Hepatic stellate cell (primary cell): ENCODE results near the gene AIFM2.
"Not testable (repeated sequence)": the region's sequence is repeated elsewhere in the genome, so short reads cannot be mapped to it uniquely, and the experiment has no call there.

Experiments
- DNase-seq: peaks from one replicate; pipeline ENCODE4 v3.0.0; 2011; ENCODE audit warnings: low spot score

AIFM2 gene

DNA sequence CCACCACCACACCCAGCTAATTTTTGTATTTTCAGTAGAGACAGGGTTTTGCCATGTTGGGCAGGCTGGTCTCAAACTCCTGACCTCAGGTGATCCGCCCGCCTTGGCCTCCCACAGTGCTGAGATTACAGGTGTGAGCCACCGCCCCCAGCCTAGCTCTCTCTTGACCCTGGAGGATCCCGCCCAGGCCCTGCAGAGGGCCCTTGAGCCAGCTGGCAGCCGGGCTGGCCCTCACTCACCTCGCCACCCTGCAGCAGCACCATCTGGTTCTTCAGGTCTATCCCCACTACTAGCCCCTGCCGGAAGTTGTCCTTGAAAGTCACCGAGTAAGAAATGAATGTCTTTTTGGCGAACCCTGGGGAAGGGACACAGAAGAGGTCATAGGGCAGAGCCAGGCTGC, 9.5 kb downstream of the AIFM2 start:
- DNase-seq: not testable (repeated sequence)

DNA sequence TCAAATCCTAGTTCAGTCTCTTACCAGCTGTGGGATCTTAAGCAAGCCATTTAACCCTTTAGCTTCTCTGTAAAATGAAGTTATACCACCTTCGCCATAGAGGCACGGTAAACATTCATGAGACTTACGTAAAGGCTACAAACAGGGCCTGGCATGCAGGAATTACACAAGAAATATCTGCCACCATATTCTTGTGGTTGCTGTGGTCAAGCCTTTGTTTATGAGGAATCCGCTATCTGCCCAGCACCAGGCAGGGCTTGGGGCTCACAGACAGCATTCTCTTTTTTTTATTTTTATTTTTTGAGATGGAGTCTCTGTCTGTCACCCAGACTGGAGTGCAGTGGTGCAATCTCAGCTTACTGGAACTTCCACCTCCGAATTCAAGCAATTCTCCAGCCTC, 9.9 kb downstream of the AIFM2 start:
- no peak for DNase-seq

DNA sequence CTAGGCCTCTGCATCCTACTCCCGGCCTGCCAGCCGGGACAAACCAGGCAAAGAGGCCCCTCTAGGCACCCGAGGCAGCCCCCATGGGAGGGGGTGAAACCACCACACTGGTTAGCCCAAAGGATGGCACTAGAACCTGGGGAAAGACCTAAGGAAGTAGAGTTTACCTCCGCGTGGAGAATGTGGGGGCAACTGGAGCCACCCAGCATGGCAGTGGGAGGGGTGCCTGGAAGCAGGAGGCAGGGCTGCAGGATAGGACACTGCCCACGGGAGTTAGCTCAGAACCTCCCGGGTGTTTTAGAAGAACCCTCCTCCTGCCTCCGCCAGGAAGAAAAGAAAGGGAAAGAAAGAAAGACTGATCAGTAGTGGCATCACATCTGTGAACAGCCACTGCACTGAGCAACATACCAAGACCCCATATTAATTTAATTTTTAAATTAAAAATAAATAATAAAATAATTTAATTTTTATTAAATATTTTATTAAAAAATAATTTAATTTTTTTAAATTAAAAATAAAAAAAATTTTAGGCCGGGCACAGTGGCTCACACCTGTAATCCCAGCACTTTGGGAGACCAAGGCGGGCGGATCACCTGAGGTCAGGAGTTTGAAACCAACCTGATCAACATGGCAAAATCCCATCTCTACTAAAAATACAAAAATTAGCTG, 11.2 kb downstream of the AIFM2 start:
- no peak for DNase-seq

DNA sequence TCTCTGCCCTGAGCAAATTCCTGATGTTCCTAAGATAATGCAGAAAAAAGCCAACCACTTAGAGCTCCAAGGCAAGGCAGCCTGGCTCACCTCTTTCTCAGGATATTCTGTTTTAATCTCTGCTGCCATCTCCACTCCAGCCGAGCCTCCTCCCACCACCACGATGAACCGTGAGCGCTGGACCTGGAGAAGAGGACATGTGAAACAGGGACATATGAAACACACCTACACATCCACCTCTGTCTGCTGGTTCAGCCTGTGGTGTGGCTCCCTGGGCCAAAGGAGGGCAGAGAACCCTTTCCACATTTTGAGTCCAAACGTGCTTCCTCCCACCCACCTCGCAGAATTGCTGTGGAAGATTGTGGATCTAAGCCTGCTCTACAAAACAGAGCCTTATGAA, 12.2 kb downstream of the AIFM2 start:
- no peak for DNase-seq

DNA sequence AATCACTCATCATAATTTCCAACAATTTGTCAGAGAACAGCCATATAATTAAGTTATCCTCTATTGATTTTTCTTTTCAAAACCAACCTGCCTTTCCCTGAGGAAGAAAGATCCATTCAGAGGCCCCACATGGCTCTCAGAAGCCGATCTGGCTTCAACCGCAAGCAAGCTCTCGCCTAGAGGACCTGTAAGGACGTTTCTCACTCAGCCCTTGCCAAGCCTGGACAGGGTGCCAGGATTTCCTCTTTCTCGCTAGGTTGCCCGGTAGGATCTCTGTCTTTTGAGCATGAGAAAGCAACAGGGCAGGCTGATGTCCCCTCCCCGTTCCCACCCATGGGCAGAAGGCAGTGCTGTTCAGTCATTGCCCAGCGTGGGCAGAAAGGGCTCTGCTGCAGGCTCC, 13.0 kb downstream of the AIFM2 start:
- no peak for DNase-seq

GRCh38 chr10:70119197-70119596, 13.4 kb downstream of the AIFM2 start:
- no peak for DNase-seq

GRCh38 chr10:70118196-70118595, 14.4 kb downstream of the AIFM2 start:
- no peak for DNase-seq

DNA sequence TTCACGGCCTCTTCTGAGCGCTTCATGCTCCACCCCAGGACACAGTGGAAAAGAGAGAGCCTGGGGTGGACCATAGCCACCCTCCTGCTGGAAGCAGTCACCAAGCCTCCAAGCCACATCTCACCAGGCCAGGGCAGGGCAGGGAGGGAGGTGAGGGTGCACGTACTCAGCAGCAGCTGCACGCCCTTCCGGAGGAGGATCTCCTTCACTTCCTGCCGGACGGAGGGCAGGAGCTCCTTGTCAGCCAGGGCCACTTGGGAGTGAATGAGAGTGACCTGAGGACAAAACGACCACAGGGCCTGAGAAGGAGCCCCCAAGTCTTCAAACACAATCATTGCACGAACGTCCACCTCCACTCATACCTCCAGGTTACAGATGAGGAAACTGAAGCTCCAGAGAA, 15.0 kb downstream of the AIFM2 start:
- DNase-seq: no peak

DNA sequence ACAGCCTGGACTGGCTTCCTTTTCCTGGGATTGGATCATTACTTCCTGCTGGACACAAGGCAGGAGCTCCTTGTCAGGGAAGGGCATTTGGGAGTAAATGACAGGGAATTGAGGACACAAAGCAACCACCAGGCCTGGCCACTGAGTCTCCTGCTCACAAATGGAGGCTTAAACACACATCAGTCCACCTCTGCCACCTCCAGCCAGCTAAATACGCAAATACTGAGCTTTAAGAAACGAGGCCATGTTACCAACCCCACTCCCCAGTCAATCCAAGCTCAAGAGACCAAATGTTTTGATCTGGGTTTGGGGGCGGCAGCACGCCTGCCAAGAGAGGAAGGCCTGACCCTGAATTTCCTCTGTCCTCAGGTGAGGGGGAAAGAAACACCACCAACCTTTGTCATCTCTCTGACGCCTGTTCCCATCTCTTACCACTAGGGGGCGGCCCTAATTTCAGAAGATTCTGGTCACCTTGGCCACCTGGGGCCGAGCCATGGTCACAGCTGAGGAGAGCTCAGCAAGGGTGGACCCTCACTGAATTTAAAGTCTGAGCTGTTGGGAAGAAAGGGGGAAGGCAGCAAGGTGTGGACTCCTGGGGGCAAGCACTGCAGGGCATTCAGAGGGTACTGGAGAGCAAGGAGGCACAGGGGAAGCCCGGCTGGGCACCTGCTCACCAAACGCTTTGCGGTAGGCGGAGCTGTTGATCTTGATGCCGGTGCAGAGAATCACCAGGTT, 16.5 kb downstream of the AIFM2 start:
- DNase-seq: peak; percentile 52

DNA sequence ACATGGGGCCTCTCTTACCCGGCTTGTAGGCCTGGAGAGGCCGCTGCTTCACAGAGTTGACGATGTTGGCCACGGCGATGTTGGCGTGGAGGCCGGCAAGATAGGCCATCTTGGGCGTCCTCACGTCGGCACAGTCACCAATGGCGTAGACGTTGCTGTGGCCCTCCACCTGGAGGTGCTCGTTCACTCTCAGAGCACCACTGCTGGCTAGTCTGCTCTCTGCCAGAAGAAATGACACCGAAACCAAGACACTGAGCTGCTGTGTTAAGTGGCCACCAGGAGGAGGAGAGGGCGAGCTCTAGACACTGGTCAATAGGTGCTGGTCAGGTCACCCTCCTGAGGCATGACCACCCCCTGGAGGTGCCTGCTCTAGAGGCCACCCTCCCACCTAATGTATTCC, 17.7 kb downstream of the AIFM2 start:
- no peak for DNase-seq

- DNase-seq: no peak
Measured at GRCh38 chr10:70112071-70112470, 20.6 kb downstream of the AIFM2 start.

DNA sequence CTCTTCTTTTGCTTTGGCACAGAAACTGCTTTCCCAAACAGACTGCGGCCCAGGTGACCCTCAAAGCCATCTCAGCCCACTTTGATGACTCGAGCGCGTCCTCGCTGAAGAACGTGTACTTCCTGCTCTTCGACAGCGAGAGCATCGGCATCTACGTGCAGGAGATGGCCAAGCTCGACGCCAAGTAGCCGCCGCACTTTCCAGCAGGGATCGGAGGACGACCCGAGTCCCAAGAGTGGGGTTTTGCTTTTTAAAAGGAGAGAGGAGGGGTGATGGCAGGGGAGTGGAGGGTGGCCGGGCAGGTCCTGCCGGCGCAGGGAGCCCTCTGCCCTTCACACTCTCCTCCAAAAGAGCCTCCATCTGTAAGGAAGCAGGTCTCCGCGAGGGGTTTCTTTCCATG, 21.1 kb downstream of the AIFM2 start:
- DNase-seq: no peak

DNA sequence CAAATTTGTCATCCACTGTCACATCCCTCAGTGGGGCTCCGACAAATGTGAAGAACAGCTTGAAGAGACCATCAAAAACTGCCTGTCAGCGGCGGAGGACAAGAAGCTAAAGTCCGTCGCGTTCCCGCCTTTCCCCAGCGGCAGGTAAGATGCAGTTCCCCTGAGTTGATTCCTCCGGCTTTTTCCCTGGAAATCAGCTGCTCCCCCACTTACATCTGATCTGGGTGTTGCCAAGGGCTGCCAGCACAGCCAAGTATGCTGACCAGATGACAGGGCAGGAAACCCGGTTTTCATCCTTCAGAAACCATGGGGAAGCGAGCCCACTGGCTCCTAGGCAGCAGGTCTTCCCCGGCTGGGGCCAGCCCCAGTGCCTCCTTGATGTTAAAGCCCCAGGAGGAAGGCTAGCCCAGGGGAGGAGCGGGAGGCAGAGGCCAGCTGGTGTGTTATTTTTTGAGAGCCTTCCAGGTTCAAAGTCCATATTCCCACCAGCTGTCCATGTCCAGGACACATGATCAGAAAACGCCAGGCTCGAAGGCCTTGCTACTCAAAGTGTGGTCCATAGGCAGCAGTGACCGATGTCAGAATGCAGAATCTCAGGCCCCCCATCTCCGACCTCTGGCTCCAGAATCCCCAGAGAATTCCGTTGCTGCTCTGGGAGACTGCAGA, 23.4 kb downstream of the AIFM2 start:
- no peak for DNase-seq

GRCh38 chr10:70106958-70107791, 25.4 kb downstream of the AIFM2 start:
- DNase-seq: no peak

DNA sequence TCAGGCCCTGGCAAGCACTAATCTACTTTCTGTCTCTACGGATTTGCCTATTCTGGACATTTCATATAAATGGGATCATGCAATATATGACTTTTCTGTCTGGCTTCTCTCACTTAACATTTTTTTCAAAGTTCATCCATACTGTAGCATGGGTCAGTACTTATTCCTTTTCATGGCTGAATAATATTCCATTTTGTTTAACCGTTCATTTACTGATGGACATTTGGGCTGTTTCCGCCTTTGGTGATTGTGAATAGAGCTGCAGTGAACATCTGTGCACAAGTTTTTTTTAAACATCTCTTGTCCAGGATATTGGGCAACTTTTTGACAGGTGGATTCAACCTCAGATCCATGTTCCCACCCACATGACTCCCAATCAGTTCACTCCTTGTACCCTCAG, 31.0 kb downstream of the AIFM2 start:
- DNase-seq: no peak

DNA sequence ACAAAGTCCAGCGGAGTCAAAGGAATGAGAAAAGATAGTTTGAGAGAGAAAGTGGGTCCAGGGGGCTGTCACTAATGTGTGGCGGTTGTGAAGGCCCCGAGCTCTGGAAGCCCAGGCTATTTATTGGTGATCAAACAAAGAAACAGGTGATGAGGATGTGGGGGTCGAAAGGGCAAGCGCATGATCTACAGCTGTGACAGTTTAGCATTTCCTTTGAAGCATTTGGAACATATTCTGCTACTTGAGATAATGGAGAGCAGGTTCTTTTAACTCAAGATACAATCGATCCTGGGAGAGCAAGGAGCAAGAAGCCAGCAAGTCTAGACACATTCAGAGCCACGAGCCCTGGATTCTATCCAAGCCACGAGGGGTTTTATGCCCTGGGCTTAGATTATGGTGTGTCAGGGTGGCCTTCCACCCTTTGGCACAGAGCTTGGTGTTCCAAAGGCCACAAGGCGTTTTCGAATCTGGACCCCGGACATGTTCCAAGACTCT, 31.5 kb downstream of the AIFM2 start:
- not testable (repeated sequence) for DNase-seq

- DNase-seq: no peak
Measured at GRCh38 chr10:70098271-70098670, 34.4 kb downstream of the AIFM2 start.

GRCh38 chr10:70097459-70097858, 35.2 kb downstream of the AIFM2 start:
- no peak for DNase-seq

GRCh38 chr10:70096705-70097420, 35.8 kb downstream of the AIFM2 start:
- DNase-seq: no peak

DNA sequence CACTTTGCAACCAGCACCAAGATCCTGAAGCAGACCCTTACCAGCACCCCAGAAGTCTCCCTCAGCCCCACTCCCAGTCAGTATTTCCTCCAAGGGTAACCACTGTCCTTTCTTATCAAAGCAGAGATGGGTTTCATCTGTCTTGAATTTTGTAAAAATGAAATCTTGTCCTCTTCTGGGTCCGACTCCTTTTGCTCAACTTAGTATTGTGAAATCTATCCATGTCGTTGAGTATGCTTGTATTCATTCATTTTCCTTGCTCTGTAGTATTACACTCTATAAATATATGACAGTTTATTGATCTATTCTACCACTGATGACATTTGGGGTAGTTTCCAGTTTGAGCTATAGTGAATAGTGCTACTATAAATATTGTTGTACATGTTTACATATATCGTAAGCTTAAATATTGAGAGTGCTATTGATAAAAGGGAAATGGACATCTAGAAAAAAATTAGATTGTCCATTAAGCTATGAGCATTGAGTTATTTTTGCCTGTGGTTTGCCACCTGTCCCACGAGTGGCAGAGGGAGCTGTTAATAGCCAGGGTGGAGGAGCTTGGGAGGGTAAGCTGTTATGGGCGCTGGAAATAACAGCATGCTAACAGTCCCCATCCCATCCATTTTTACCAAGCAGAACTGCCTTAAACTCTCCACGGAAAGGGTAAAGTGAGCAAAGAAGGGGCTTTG, 36.5 kb downstream of the AIFM2 start:
- no peak for DNase-seq

DNA sequence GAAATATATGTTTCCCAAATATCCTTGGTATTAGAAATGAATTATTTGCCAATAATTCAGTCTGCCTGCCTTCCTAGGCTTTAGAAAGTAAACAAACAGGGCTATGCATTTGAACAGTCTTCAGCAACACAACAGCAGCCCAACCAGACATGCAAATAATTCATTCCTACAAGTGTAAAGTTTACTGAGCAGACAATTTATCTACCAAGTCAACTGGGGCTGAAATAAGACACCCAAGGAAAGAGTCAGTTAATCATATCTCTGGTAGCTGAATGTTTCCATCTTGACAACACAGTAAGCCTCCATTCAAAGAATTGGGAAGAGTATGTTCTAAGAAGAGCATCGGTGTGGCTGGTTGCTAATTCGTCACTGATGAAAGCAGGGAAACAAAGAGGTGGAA, 38.4 kb downstream of the AIFM2 start:
- no peak for DNase-seq
